SKM-1 (cell line): ENCODE measurements around the gene PI3.
"Not testable (repeated sequence)": the region's sequence is repeated elsewhere in the genome, so short reads cannot be mapped to it uniquely, and the experiment has no call there.

Source experiments
- DNase-seq: peaks from one replicate; lab custom pipeline; 2025; ENCODE audit not compliant: unreplicated experiment; lab: John Stamatoyannopoulos, UW

PI3 gene

GRCh38 chr20:45174434-45175364 lies at the start of gene PI3:
Gene PI3 (plus strand): TSS chr20:45174902. CDS start chr20:45174923, 21 bp downstream.
- no peak for DNase-seq

GRCh38 chr20:45128099-45128498 lies 46.6 kb upstream of the PI3 start:
- DNase-seq, result no peak

DNA sequence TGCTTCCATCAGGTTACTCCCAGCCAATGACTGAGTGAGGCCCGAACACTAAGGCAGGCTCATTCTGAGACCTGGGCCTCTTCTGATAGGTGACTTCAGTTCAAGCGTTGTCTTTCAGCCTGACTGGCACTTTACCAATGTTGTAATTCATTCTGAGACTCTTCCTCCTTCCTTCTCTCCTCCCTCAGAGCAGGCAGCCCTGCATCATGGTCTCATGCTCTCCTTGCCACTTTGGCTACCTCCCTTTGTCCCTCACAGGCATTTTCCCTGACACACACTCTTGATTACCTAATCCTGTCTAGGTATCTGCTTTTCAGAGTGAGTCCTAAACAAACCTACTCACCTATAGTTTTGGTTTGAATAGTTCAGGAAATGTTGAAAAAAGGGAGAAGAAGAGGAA lies 37.8 kb upstream of the PI3 start:
- no peak for DNase-seq

- DNase-seq, result peak; percentile 31
Measured at GRCh38 chr20:45138561-45139300, 36.0 kb upstream of the PI3 start.

- DNase-seq, result not testable (repeated sequence)
Measured at GRCh38 chr20:45139733-45140375, 34.8 kb upstream of the PI3 start.

GRCh38 chr20:45140836-45141235 lies 33.9 kb upstream of the PI3 start:
- no peak for DNase-seq

DNA sequence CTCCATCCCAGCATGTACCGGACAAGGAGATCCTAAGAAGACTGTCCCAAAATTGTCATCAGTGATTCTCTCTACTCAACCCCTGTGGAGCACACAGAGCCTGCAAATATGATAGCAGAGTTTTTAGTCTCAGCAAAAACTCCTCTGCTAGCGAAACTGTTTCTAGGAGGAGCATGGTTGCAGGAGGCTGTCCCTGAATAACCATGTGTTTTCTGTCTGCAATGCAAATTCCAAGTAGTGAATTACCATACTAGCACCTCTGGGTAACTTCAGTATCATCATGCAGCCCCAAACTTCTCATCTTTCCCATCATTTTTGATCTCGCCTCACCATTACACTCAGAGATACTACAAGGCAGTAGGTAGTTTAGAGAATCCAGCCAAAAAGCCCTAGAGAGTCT lies 25.6 kb upstream of the PI3 start:
- DNase-seq, result no peak

GRCh38 chr20:45152405-45152804 lies 22.3 kb upstream of the PI3 start:
- no peak for DNase-seq

- DNase-seq, result no peak
Measured at GRCh38 chr20:45153147-45153546, 21.6 kb upstream of the PI3 start.

- peak; percentile 5 for DNase-seq
Measured at GRCh38 chr20:45153752-45154151, 20.9 kb upstream of the PI3 start.

DNA sequence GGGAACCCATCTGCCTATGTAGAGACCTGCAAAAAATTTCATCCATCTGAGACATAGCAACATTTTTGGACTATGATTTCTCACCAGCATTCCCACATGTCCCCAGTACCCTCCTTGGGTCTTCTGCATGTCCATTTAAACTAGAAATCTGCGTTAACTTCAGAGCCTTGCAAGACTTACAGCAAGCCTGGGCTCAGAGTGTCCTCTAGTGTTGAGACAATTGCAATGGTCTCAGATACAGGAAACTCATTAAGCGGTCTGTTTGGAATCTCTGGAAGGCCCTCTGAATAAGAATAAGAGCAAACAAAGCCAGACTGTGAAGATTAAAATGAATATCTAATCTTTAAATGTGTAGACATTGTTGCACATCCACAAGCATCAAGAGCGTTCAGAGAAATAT lies 20.5 kb upstream of the PI3 start:
- no peak for DNase-seq

DNA sequence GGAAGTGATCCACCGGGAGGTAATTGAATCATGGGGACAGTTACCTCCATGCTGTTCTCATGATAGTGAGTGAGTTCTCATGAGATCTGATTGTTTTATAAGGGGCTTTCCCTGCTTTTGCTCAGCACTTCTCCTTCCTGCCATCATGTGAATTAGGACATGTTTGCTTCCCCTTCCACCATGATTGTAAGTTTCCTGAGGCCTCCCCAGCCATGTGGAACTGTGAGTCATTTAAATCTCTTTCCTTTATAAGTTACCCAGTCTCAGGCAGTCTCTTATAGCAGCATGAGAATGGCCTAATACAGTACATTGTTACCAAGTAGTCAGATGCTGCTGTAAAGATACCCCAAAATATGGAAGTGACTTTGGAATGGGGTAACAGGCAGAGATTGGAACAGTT lies 19.9 kb upstream of the PI3 start:
- DNase-seq, result not testable (repeated sequence)

- no peak for DNase-seq
Measured at GRCh38 chr20:45156713-45157112, 18.0 kb upstream of the PI3 start.

- DNase-seq, result no peak
Measured at GRCh38 chr20:45157962-45158361, 16.7 kb upstream of the PI3 start.

GRCh38 chr20:45163083-45163803 lies 11.5 kb upstream of the PI3 start:
- no peak for DNase-seq

DNA sequence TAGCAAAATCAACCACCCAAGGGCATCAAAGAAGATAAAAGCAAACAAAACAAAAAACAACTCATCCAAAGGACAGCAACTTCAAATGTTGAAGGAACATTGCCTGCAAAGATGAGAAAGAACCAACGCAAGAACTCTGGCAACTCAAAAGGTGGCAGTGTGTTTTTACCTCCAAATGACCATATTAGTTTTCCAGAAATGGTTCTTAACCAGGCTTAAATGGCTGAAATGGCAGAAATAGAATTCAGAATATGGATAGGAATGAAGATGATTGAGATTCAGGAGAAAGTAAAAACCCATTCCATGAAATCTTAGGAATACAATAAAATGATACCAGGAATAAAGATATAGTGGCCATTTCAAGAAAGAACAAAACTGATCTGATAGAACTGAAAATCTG lies 9.8 kb upstream of the PI3 start:
- DNase-seq, result no peak

DNA sequence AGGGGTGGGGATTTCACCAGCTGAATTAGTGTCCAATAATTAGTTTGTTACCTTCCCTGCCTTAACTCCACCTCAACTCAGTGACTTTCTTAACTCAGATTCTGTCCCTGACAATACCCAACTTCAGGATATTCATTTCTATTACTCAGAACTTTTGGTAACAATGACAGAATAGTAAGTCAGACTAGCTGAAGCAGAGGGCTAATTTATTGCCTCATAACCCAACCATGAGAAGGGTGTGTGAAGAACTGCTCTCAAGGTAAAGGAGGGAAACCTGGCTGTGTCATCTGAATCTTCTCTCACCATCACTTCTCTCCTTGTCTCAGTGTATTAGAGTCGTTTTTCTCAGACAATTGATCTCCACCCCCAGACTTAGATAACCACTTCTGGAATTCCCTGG lies 1.2 kb upstream of the PI3 start:
- no peak for DNase-seq

GRCh38 chr20:45176526-45177267 lies 2.0 kb downstream of the PI3 start:
- no peak for DNase-seq

- no peak for DNase-seq
Measured at GRCh38 chr20:45179166-45179565, 4.5 kb downstream of the PI3 start.

DNA sequence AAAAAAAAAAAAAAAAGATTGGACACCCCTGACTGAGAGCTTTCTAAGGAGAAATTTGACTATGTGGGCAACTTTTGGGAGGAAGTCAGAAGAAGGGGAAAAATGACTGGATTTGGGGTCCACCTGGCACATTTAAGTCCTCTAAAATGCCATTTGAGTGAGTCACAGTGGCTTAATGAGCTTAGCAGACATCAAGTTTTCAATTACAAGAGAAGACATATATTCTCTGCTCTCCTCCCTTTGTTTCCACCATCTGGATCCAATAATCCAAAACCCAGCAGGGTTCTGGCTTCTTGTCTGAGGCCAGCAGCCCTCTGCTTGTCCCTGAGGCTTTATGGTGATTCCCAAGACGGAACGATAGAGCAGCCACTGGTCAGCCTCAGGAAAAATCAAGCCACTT lies 6.9 kb downstream of the PI3 start:
- no peak for DNase-seq
